Activated T-cell treated with anti-CD3 and anti-CD28 coated beads, Interleukin-2, amount 50 U/mL, for 72 hours (primary cell): ENCODE results near the gene PEX14. TPM values are rescaled to one million over a fixed set of nuclear protein-coding genes. Genes with fewer than 3 reads are reported as not detected.

Experiments used
- ATAC-seq, 2 donors: fragments of 150-1000 bp; cut with Tn5 transposase; replicated peaks in 1 of 2; 2 replicates each; pipeline ENCODE4 v1.10.0; 2021; ENCODE audit warnings: moderate library complexity in 2 of 2, mild to moderate bottlenecking in 1 of 2
- DNase-seq, 2 donors: peaks; one replicate each; pipeline ENCODE4 v3.0.0; 2021 to 2022; ENCODE audit warnings: mixed read lengths in 1 of 2
- H3K27ac Mint-ChIP-seq: one replicate; pipeline ENCODE4 v1.8.0; 2022; ENCODE audit warnings: mild to moderate bottlenecking, moderate library complexity, mixed read lengths
- H3K27me3 Mint-ChIP-seq: one replicate; pipeline ENCODE4 v1.8.0; 2022; ENCODE audit warnings: low read depth, mixed read lengths
- H3K36me3 Mint-ChIP-seq, 2 donors: one replicate each; pipeline ENCODE4 v1.8.0; 2022; ENCODE audit warnings: mixed read lengths in 2 of 2, mild to moderate bottlenecking in 1 of 2; ENCODE audit not compliant: insufficient read depth in 2 of 2
- H3K4me1 Mint-ChIP-seq: one replicate; pipeline ENCODE4 v1.8.0; 2022; ENCODE audit warnings: low read depth, mixed read lengths
- H3K4me3 Mint-ChIP-seq, 2 donors: one replicate each; pipeline ENCODE4 v1.8.0; 2022; ENCODE audit warnings: mild to moderate bottlenecking in 2 of 2, mixed read lengths in 2 of 2, moderate library complexity in 2 of 2
- H3K9me3 Mint-ChIP-seq, 2 donors: one replicate each; pipeline ENCODE4 v1.8.0; 2022; ENCODE audit warnings: mixed read lengths in 2 of 2
- total RNA-seq, 2 donors: library from RNA; stranded (reverse); gene quantifications; one replicate each; pipeline ENCODE4 v1.2.3, GENCODE V29; 2022

PEX14 gene
- total RNA-seq, 2 donors from 2014 or later: 25.7 to 30.2 TPM

DNA sequence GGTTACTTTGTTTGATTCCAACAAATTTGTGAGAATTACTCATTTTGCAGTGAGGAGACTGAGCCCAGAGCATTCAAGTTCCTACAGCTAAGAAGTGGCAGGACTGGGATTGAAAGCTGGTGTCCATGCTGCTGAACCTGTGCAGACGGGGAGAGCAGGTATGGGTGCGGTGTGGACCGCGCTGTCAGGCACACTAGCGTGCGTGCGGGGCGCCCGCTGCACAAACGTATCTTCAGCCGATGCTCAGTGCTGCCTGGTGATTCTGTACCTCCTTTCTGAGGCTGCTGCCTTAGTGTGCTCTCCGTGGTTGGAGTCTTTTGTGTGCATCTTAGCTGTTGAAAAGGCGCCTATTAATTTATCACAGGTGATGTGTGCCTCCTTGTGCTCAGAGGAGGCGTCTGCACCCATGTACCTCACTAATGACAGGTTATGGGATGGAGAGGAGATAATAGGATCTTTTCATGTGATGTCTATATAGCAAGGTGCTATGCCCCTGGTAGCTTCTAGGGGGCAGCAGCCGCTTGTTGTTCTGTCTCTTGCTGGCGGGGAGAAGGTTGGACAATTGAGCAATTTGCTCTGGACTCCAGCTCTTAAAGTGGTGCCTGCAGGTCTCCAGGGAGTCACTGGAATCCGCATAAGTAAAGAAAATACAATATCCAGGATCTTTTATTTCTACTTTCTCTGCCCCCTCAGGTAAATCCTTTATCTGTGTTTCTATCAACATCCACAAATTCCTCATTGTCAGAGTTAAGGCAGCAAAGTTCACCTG is 32.5 kb downstream of the PEX14 start:
- H3K4me1 Mint-ChIP-seq: peaks cover 57% of the 10 kb centered on the region

GRCh38 chr1:10508511-10508951 is 33.8 kb downstream of the PEX14 start:
- no peak overlapping the region for H3K4me3 Mint-ChIP-seq
- no peaks in the 10 kb centered on the region for H3K27me3 Mint-ChIP-seq
- ATAC-seq (no peak), DNase-seq (no peak)
- peaks cover 63% of the 10 kb centered on the region for H3K4me1 Mint-ChIP-seq
- H3K27ac Mint-ChIP-seq: no peak overlapping the region
- H3K9me3 Mint-ChIP-seq: no peaks in the 10 kb centered on the region
- peaks cover 0 to 3% of the 10 kb centered on the region in 2 donors for H3K36me3 Mint-ChIP-seq

More for the DNA sequence above, 32.5 kb downstream of the PEX14 start:
- H3K9me3 Mint-ChIP-seq: no peaks in the 10 kb centered on the region
- DNase-seq (peak; percentile 52 to 57), ATAC-seq (peak; percentile 26 to 29)
- no peak overlapping the region for H3K27ac Mint-ChIP-seq
- no peak overlapping the region for H3K4me3 Mint-ChIP-seq
- no peaks in the 10 kb centered on the region for H3K27me3 Mint-ChIP-seq
- peaks cover 0 to 1% of the 10 kb centered on the region in 2 donors for H3K36me3 Mint-ChIP-seq

DNA sequence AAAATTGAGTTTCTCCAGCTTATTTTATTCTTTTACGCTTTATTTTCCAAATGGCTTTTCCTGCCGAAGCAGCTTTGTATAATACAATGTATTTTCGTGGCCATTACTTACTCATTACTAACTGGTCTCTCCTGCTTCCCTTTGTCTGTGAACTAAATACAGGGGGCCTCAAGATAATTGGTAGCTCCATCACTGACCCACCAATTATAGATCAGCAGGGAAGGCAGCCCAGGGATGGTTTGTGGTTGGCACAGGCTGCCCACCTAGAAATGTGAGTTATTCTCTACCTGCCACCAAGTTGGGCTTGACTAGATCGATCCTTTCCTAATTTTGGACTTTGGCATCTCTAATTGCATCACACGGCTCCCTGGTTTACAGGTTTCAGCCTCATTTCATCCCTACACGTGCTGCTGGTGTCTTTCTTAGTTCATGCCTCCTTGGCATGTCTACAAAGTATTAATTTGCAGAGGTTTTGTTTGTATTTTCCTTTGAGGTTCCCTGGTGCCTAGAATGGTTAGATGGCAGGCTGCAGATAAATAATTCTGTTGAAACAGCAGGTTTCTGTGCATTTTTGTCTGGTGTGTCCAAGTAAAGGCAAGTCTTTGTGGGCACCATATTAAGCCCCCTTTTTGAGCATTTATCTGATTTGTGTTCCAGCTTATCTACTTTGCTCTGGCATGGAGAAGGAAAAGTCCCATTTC is 35.2 kb downstream of the PEX14 start:
- Mint-ChIP-seq H3K36me3 (peaks cover 0 to 3% of the 10 kb centered on the region in 2 donors), H3K4me3 (peak overlapping the region; percentile 25 to 66), H3K9me3 (no peaks in the 10 kb centered on the region), H3K27ac (peak overlapping the region; percentile 83), H3K27me3 (no peaks in the 10 kb centered on the region), H3K4me1 (peaks cover 78% of the 10 kb centered on the region)
- DNase-seq (no peak), ATAC-seq (no peak)

- ATAC-seq: peak; percentile 97 to 99
- Mint-ChIP-seq H3K27ac (peak overlapping the region; percentile 83), H3K27me3 (no peaks in the 10 kb centered on the region), H3K4me3 (peak overlapping the region; percentile 25 to 66), H3K36me3 (peaks cover 0 to 3% of the 10 kb centered on the region in 2 donors), H3K4me1 (peaks cover 83% of the 10 kb centered on the region), H3K9me3 (no peaks in the 10 kb centered on the region)
- DNase-seq: peak; percentile 79 to 90
These were observed 36.1 kb downstream of the PEX14 start for GRCh38 chr1:10510520-10511493.

DNA sequence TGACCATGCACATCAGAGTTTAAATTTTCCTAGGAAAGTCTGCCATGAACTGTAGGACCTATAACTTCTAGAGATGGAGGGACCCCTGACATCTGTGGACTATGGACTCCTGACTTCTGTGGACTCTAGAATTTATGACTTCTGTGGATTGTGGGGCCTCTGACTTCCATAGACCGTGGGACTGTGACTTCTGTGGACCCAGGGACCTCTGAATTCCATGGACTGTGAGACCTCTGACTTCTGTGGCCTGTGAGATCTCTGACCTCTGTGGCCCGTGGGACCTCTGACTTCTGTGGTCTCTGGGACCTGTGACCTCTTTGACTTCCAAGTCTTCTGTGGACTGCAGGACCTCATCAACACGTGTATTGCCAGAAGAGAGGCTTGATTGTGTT is 36.7 kb downstream of the PEX14 start:
- DNase-seq (no peak), ATAC-seq (no peak)
- Mint-ChIP-seq H3K36me3 (peaks cover 0 to 3% of the 10 kb centered on the region in 2 donors), H3K4me3 (peak overlapping the region; percentile 25 to 66), H3K4me1 (peaks cover 85% of the 10 kb centered on the region), H3K9me3 (no peaks in the 10 kb centered on the region), H3K27ac (peak overlapping the region; percentile 83), H3K27me3 (no peaks in the 10 kb centered on the region)

DNA sequence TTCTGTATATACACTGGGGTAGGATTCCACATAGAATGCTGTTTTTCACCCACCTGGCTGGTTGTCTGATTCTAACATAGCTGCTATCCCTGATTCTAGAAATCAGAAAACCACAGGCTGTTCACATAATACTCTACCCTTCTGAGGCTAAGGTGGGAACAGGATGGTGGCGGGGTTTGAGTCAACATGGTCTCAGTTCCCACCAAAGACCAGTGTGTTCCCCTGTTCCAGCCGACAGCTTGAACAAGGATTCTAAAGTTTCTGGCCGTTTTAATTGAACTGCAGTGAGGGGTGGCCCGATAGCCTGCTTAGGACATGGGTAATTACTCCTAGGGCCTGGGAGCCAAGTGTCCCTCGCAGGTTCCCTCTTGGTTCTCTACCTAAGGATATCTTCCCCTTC is 38.4 kb downstream of the PEX14 start:
- peak in 1 of 2 donors; percentile 9 for DNase-seq
- Mint-ChIP-seq H3K27me3 (no peaks in the 10 kb centered on the region), H3K27ac (peak overlapping the region; percentile 7), H3K36me3 (peaks cover 0 to 3% of the 10 kb centered on the region in 2 donors), H3K4me3 (peak overlapping the region; percentile 29 to 35), H3K4me1 (peaks cover 78% of the 10 kb centered on the region), H3K9me3 (no peaks in the 10 kb centered on the region)
- ATAC-seq: no peak

GRCh38 chr1:10514490-10515235 is 39.9 kb downstream of the PEX14 start:
- Mint-ChIP-seq H3K27ac (peak overlapping the region; percentile 58), H3K4me1 (peaks cover 74% of the 10 kb centered on the region), H3K27me3 (no peaks in the 10 kb centered on the region), H3K4me3 (peak overlapping the region in 1 of 2 donors; percentile 20), H3K9me3 (no peaks in the 10 kb centered on the region), H3K36me3 (peaks cover 0 to 3% of the 10 kb centered on the region in 2 donors)
- ATAC-seq: no peak
- no peak for DNase-seq

- Mint-ChIP-seq H3K27ac (peak overlapping the region; percentile 11), H3K4me1 (peaks cover 66% of the 10 kb centered on the region), H3K9me3 (no peaks in the 10 kb centered on the region), H3K4me3 (peak overlapping the region in 1 of 2 donors; percentile 32), H3K36me3 (peaks cover 0 to 2% of the 10 kb centered on the region in 2 donors), H3K27me3 (no peaks in the 10 kb centered on the region)
- DNase-seq (no peak), ATAC-seq (no peak)
These were observed 40.7 kb downstream of the PEX14 start for GRCh38 chr1:10515301-10515975.

DNA sequence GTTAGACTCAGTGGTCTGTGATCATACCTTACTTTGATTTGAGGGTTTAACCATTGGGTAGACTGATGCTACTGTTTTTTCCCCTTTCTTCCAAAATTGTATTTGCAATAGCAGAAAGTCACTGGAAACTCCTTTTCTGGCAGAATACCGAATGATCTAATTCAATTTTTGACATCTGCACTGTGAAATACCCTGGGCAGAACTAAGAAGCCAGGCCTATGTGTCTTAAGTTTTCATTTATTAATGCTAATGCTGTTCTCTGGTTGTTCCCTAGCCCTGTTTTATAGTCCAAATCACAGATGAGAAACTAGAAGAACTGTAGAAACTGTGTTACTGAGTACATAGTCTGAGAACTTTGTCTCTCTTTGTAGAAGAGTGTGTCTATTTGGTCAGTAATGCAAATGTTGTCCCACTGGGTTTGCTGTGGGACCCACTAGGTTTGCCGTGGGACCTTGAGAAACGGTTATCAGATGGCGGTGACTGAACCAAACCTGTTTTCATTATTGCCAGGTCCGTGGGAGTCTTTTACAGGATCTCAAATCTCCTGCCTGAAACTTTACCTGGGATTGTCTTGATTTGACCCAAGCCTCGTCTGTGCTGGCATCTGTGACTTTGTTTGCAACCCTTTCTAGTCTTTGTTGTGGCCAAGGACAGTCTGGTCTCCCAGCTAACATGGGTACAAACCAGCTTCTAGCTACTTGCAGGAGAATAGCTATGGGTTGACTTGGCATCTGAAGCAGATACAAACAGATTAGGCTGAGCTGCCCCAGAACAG is 41.4 kb downstream of the PEX14 start:
- DNase-seq (no peak), ATAC-seq (no peak)
- no peaks in the 10 kb centered on the region for H3K9me3 Mint-ChIP-seq
- H3K4me3 Mint-ChIP-seq: peak overlapping the region in 1 of 2 donors; percentile 32
- peak overlapping the region; percentile 13 for H3K27ac Mint-ChIP-seq
- H3K27me3 Mint-ChIP-seq: no peaks in the 10 kb centered on the region
- H3K36me3 Mint-ChIP-seq: peaks cover 2 to 3% of the 10 kb centered on the region in 2 donors
- H3K4me1 Mint-ChIP-seq: peaks cover 66% of the 10 kb centered on the region

- H3K27me3 Mint-ChIP-seq: no peaks in the 10 kb centered on the region
- H3K36me3 Mint-ChIP-seq: peaks cover 2 to 3% of the 10 kb centered on the region in 2 donors
- no peak overlapping the region for H3K27ac Mint-ChIP-seq
- H3K4me3 Mint-ChIP-seq: no peak overlapping the region
- DNase-seq: no peak
- H3K4me1 Mint-ChIP-seq: peaks cover 66% of the 10 kb centered on the region
- H3K9me3 Mint-ChIP-seq: no peaks in the 10 kb centered on the region
- no peak for ATAC-seq
These were observed 42.4 kb downstream of the PEX14 start for GRCh38 chr1:10516925-10517676.

DNA sequence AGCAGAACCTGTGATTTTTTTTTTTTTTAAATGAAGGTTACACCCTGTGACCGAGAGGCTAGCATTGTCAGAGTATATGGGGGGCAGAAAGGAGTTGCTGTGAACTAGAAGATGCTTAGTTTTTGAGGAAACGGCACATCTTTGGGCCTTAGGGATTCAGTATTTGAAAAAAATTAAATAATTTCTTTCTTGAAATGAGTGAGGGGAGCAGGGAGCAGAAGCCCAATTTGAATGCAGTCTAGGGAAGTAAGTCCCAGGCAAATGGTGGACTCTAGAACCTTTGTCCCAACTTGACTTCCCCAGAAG is 42.9 kb downstream of the PEX14 start:
- Mint-ChIP-seq H3K4me3 (no peak overlapping the region), H3K9me3 (no peaks in the 10 kb centered on the region), H3K27ac (no peak overlapping the region), H3K27me3 (no peaks in the 10 kb centered on the region), H3K36me3 (peaks cover 2 to 3% of the 10 kb centered on the region in 2 donors), H3K4me1 (peaks cover 65% of the 10 kb centered on the region)
- ATAC-seq (no peak), DNase-seq (no peak)
